Prostate gland (tissue), 2 donors: ENCODE measurements around the gene AP1S2. TPM values are rescaled to one million over a fixed set of nuclear protein-coding genes. Genes with fewer than 3 reads are reported as not detected.

Experiments used
- DNase-seq: peaks from one replicate; pipeline ENCODE4 v3.0.0-alpha.2; 2019; ENCODE audit warnings: low spot score
- H3K27ac ChIP-seq, 2 donors: fragments of 200-600 bp; sonication (generic); 2 replicates each; pipeline ENCODE4 v1.5.1; 2017 to 2019
- H3K27me3 ChIP-seq: fragments of 200-600 bp; sonication (generic); replicated peaks from 2 replicates; pipeline ENCODE4 v1.5.1; 2019; ENCODE audit not compliant: insufficient read depth
- H3K36me3 ChIP-seq, 2 donors: fragments of 200-600 bp; sonication (generic); 1 replicate in 1 of 2; 2 replicates in 1 of 2; pipeline versions ENCODE4 v1.5.1 to v1.8.1; 2017 to 2019
- H3K4me1 ChIP-seq: fragments of 200-600 bp; sonication (generic); replicated peaks from 2 replicates; pipeline ENCODE4 v1.5.1; 2019
- H3K4me3 ChIP-seq, 2 donors: fragments of 200-600 bp; sonication (generic); 2 replicates each; pipeline ENCODE4 v1.5.1; 2017 to 2019
- H3K9me3 ChIP-seq: fragments of 200-600 bp; sonication (generic); 2 replicates; pipeline ENCODE4 v1.5.1; 2017
- CTCF ChIP-seq, 4 experiments: fragments of 200-600 bp in 2 of 4; fragments of 450-650 bp in 2 of 4; sonication (generic) in 2 of 4; IDR thresholded peaks; 1 replicate in 3 of 4; 2 replicates in 1 of 4; pipeline ENCODE4 v1.5.1; 2016 to 2019; ENCODE audit warnings: antibody characterized with exemption in 4 of 4, mild to moderate bottlenecking in 2 of 4, moderate library complexity in 2 of 4
- POLR2A ChIP-seq: fragments of 450-650 bp; IDR thresholded peaks from one replicate; pipeline ENCODE4 v1.6.1; 2016; ENCODE audit warnings: antibody characterized with exemption, mild to moderate bottlenecking
- POLR2AphosphoS5 ChIP-seq: sonication (generic); formaldehyde crosslinking; IDR thresholded peaks from one replicate; pipeline ENCODE4 v1.6.1; 2017; ENCODE audit warnings: antibody characterized with exemption
- WGBS: methylation state at CpG from one replicate; pipeline ENCODE4 v1.1.5; 2018; 5-methylcytosine and 5-hydroxymethylcytosine counted together
- intact Hi-C: fragments of 100-400 bp; cut with DNase I; formaldehyde crosslinking; loops from one replicate; pipeline ENCODE4 v1.14.2; 2022
- total RNA-seq, 2 donors: library from RNA; depleted of rRNA; stranded (reverse); fragments of >200 nt; gene quantifications; one replicate each; pipeline ENCODE4 v1.1.0, GENCODE V29; 2016

AP1S2 gene
- 100 to 1,000 TPM in 1 of 2 donors, 10 to 100 TPM in 1; 27.3 to 122 TPM for total RNA-seq

- intact Hi-C loops = loop anchor here (10.0 kb wide), 1 partner anchor 180 kb away; no protein-coding TSS in a partner anchor
- peak; percentile 11 for TF ChIP-seq POLR2AphosphoS5
- no peak for TF ChIP-seq CTCF (IDR thresholded peaks at IDR 0.05)
- TF ChIP-seq POLR2A = peak; percentile 48
- Histone ChIP-seq H3K4me3 (peak within 1 kb of the TSS; percentile 54 to 56), H3K4me1 (no peaks in the 10 kb centered on the region), H3K27me3 (no peaks in the 10 kb centered on the region), H3K9me3 (no peaks in the 10 kb centered on the region), H3K27ac (peak within 1 kb of the TSS; percentile 71 to 82), H3K36me3 (no peaks in the 10 kb centered on the region)
- DNase-seq = peak; percentile 87
- WGBS = 0% methylated on average over 24 of the region's 85 CpGs
Measured at GRCh38 chrX:15854712-15855567, at the start of gene AP1S2. Gene AP1S2, minus strand, starts transcription at chrX:15854813. Its CDS starts 2,289 bp downstream, at chrX:15852524.

GRCh38 chrX:15903186-15903681 lies 48.6 kb upstream of the AP1S2 start:
- Histone ChIP-seq H3K4me1 (no peaks in the 10 kb centered on the region), H3K27ac (no peak overlapping the region), H3K9me3 (no peaks in the 10 kb centered on the region), H3K27me3 (no peaks in the 10 kb centered on the region), H3K4me3 (no peak overlapping the region), H3K36me3 (no peaks in the 10 kb centered on the region)
- intact Hi-C loops = no loop called here
- no peak for DNase-seq
- WGBS = 64% methylated on average over 5 of the region's 5 CpGs
- TF ChIP-seq POLR2AphosphoS5 (no peak), POLR2A (no peak), CTCF (IDR thresholded peaks at IDR 0.05) (no peak)

DNA sequence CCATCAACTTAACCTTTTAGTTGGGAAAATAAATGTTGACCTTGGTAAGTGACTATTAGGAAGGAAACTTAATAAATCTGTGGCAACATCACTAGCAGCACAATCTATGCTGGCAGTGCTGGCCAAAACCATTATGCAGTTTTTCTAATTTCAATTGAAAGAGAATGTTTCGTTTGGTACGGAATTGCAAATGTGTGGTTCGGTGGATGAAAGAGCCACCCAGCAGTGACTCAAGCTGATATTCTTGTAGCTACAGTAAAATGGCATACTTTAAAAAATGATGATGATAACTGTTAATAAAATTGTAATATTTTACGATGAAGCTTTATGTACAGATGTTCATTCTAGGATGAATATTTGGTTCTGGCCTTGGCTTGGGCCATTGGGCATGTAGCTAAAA lies 40.7 kb upstream of the AP1S2 start:
- no peaks in the 10 kb centered on the region for H3K9me3 ChIP-seq
- H3K4me1 ChIP-seq = no peaks in the 10 kb centered on the region
- 88% methylated on average over 4 of the region's 4 CpGs for WGBS
- TF ChIP-seq POLR2AphosphoS5 (no peak), CTCF (IDR thresholded peaks at IDR 0.05) (no peak), POLR2A (no peak)
- no peak overlapping the region for H3K27ac ChIP-seq
- H3K4me3 ChIP-seq = no peak overlapping the region
- DNase-seq = no peak
- H3K27me3 ChIP-seq = no peaks in the 10 kb centered on the region
- intact Hi-C loops = no loop called here
- no peaks in the 10 kb centered on the region for H3K36me3 ChIP-seq

- no peak overlapping the region for H3K4me3 ChIP-seq
- H3K27me3 ChIP-seq = no peaks in the 10 kb centered on the region
- DNase-seq = no peak
- H3K27ac ChIP-seq = no peak overlapping the region
- WGBS = 72% methylated on average over 3 of the region's 3 CpGs
- no peaks in the 10 kb centered on the region for H3K36me3 ChIP-seq
- no peaks in the 10 kb centered on the region for H3K4me1 ChIP-seq
- TF ChIP-seq POLR2AphosphoS5 = no peak
- no peak for TF ChIP-seq POLR2A
- TF ChIP-seq CTCF (IDR thresholded peaks at IDR 0.05) = no peak
- no peaks in the 10 kb centered on the region for H3K9me3 ChIP-seq
- intact Hi-C loops = no loop called here
Measured at GRCh38 chrX:15894724-15895123, 40.1 kb upstream of the AP1S2 start.
